Measurements from ENCODE around the gene MTOR.
"Not testable (repeated sequence)": the region's sequence is repeated elsewhere in the genome, so short reads cannot be mapped to it uniquely, and the experiment has no call there.

Gene MTOR

GRCh38 chr1:11280719-11281376 lies 18.5 kb upstream of the MTOR start:
- peak; percentile 27 for DNase-seq (ENCODE audit: low spot score)

DNA sequence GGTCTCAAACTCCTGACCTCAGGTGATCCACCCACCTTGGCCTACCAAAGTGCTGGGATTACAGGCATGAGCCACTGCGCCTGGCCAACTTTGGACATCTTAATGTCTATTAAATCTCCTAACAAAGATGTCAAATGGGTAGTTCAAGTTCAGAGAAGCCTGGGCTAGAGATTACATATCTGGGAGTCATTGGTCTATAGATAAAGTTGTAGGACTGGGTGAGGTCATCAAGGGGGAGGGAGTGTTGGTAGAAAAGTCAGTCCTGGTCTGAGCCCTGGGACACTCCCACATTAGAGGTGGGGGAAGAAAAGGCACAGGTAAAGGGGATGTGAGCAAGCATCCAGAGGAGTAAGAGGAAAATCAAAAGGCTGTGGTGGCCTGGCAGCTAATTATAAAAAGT lies 17.3 kb upstream of the MTOR start:
- DNase-seq (ENCODE audit: low spot score) = no peak

DNA sequence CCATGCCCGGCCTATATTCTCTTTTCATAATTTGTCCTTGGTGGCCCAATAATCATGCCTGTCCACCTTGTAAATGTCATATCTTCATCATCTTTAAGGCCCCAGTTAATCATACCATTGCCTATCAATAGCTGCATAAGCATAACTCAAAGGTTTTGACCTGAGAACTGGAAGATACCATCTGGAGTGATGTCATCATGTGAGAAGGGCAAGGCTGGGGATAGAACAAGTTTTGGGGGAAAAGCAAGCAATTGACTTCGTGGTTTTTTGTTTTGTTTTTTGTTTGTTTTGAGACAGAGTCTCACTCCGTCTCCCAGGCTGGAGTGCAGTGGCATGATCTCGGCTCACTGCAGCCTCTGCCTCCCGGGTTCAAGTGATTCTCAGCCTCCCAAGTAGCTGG lies 16.8 kb upstream of the MTOR start:
- DNase-seq (ENCODE audit: low spot score) = no peak

DNA sequence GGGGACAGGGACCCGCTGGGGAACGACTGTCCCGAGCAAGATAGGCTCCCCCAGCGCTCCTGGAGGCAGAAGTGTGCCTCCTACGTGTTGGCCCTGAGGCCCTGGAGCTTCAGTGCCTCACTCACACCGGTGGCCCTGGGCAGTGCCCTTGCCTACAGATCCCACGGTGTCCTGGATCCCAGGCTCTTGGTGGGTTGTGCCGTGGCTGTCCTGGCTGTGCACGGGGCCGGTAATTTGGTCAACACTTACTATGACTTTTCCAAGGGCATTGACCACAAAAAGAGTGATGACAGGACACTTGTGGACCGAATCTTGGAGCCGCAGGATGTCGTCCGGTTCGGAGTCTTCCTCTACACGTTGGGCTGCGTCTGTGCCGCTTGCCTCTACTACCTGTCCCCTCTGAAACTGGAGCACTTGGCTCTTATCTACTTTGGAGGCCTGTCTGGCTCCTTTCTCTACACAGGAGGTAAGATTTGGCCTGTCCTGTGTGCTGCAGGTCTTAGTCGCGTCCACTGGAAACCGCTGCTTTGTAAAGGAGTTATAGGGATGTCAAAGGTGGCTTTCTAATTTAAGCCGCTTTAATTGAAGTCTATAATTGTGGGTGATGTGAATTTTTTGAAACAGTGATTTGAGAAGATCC lies 11.4 kb upstream of the MTOR start:
- DNase-seq (ENCODE audit: low spot score) = no peak

DNA sequence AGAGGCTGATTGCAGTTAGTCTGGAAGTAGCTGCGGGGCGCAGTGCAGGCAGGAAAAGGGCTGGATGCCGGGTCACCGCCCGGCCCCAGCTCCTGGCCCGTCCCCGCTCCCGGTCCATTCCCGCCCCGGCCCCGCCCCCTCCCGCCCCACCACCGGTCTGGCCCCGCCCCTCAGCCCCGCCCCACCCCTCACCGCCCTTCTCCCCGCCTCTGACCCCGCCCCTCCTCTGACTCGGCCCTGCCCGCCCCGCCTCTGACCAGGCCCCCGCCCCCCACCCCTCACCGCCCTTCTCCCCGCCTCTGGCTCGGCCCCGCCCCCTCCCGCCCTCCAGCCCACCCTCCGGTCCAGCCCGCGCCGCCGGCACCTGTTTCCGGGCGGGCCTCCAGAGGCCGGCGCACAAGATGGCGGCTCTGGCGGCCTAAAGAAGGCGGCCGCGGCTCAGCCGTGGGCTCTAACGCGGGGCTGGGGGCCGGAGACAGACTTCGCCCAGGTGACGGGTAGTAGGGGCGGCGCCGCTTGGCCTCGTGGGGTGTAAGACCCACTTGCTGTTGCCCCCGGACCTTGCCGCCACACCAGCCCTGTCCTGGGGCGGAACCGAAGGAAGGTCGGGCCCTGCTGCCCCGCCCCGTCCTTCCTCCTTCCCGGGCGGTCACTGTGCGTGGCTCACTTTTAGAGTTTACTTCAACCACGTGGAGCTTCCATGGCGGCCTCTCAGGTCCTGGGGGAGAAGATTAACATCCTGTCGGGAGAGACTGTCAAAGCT lies 10.7 kb upstream of the MTOR start, which contains the start of gene UBIAD1:
UBIAD1 (plus strand) TSS at position 367 of the 763 bp plus-strand sequence; CDS start at position 701, 334 bp downstream.
- DNase-seq (ENCODE audit: low spot score) = peak; percentile 83

DNA sequence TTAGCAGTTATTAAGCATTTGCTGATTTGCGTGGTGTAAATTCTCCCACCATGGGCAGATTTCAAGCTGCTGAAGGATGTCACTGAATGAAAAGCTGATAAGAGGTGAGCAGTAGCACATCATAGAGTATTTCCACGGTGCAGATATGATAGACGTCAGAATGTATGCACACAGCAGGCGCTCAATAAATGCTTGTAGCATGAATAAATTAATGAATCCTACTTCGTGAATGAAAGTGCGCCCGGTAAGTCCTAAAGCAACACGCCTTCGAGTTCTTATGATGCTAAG lies 10.1 kb upstream of the MTOR start:
- no peak for DNase-seq (ENCODE audit: low spot score)

- not testable (repeated sequence) for DNase-seq (ENCODE audit: low spot score)
Observed at GRCh38 chr1:11267350-11268337, 5.3 kb upstream of the MTOR start.

- no peak for DNase-seq (ENCODE audit: low spot score)
Observed at GRCh38 chr1:11266268-11267074, 4.1 kb upstream of the MTOR start.

DNA sequence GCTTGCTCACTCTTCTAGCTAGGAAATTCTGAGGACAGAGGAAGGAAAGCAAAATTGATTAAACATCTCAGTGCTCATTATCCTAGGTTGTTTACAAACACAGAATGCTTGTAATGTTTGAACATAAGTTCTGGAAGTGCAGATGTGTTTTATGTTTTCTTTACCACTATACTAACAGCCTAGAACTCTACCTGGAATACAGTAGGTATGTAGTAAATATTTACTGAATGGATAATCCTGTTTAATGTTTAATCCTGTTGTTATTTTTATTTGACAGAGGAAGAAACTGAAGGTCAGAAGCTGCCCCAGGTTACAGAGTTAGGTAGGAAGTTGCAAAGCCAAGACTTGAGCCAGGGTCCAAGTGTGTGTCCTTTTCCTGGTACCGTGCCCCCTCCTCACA lies 6.1 kb downstream of the MTOR start:
- DNase-seq (ENCODE audit: low spot score) = no peak

GRCh38 chr1:11253226-11253625 lies 9.1 kb downstream of the MTOR start:
- DNase-seq (ENCODE audit: low spot score) = no peak

- DNase-seq (ENCODE audit: low spot score) = no peak
Observed at GRCh38 chr1:11252538-11252937, 9.8 kb downstream of the MTOR start.

DNA sequence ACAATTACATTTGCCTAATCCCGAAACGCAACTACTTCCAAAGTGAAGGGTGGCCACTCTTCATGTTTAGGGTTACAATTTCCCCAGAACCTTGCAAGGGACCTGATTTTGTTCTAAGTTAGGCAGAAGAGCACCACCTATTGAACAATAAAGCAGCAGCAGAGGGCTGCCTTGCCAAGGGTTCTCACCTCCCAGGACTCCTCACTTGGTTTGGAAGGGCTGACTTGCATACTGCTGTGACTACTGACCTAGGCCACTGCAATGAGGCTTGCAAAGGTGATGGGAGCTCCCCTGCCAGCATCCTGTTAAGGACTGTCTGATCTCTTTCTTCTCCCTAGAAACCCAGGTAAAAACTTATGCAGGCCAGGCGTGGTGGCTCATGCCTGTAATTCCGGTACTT lies 14.2 kb downstream of the MTOR start:
- no peak for DNase-seq (ENCODE audit: low spot score)

GRCh38 chr1:11245904-11246719 lies 16.2 kb downstream of the MTOR start:
- DNase-seq (ENCODE audit: low spot score) = peak; percentile 33

DNA sequence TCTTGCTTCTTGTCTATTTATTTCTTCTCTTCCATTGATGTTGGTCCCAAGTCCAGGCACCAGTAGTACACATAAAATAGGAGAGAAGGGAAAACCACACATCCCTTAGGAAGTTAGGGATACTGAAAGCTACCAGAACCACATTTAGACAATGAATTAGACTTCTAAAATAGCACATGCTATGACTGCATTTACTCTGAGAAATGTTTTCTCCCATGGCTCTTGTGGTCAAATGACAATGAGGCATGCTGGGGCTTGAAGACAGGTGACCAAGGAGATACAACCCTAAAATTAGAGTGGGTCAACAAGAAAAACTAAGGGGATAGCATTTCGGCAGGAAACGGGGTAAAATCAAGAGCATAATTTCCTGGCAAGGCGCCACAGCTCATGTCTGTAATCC lies 17.1 kb downstream of the MTOR start:
- DNase-seq (ENCODE audit: low spot score) = no peak

GRCh38 chr1:11238311-11238710 lies 24.0 kb downstream of the MTOR start:
- no peak for DNase-seq (ENCODE audit: low spot score)

DNA sequence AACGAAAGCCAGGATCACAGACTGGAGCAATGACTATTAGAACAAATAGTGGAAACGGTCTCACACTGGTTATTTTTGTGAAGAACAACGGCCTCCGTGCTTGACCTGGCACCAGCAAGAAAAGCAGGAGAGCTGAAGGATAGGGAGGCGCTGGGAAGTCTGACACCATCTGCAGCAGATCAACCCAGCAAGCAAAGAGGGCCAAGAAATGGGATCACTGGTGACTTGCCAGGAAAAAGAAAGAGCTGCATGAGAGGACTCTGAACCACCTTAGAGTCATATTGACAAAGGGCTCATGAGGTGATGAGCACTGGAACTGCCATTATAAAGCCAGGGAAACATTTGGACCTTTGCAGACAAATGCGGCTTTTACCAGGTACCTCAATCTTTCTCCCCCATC lies 25.0 kb downstream of the MTOR start:
- no peak for DNase-seq (ENCODE audit: low spot score)

DNA sequence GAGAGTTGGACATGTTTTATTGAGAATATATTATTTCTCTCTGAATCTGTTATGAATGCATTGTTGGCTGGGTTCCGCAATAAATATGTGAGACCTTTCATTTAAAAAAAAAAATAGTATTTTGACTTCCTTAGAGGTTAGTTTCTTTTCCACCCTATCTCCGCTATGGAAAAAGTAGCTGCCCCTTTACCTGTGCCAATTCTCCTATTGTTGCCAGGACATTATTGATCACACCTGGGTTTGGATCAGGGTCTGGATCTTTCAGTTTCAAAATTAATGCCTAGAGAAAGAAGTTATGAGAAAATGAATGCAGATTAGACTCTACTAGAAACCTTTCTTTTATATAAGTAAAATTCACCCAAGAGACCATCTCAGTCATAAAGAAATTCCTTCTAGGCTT lies 29.1 kb downstream of the MTOR start:
- no peak for DNase-seq (ENCODE audit: low spot score)

GRCh38 chr1:11229203-11229602 lies 33.1 kb downstream of the MTOR start:
- DNase-seq (ENCODE audit: low spot score) = no peak

DNA sequence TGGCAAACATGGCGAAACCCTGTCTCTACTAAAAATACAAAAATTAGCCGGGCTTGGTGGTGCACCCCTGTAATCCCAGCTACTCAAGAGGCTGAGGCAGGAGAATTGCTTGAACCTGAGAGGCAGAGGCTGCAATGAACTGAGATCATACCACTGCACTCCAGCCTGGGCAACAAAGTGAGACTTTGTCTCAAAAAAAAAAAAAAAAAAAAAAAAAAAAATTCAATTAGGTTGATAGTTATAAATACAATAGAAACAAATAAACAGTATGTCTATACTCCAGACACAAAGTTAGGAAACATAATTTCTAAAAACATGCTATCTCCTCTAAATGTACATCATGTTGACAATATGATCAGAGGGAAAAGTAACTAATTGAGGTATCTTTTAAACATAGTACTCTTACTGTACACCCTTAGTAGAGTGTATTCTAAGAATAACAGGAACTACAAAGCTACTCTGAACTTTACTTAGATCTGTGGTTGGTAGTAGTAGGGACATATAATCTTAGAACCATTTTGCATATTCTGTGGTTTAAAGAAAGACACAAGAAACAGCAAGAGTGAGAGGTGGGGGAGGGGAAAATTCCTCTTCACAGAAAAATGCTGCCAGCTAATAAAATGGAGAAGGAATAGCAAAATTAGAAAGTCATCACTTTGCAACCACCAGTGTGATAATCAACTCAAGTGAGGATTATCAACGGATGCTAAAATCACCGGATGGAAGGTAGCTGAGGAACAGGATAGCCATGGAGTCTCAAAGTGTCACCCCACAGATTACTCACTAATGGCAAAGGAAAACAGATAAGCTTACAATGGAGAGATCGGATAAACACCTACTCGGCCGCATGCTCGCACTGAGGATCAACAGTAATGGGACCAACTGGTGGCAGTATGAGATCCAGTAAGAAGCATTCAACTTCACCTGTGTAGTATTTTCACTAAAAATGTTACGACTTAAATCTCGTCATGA lies 35.0 kb downstream of the MTOR start:
- DNase-seq (ENCODE audit: low spot score) = no peak

Measured in CD4-positive, alpha-beta T cell treated with Interleukin-2 at 100 ng/mL for 4 hours (primary cell).